ENCODE results near the gene POFUT1.

POFUT1 gene

DNA sequence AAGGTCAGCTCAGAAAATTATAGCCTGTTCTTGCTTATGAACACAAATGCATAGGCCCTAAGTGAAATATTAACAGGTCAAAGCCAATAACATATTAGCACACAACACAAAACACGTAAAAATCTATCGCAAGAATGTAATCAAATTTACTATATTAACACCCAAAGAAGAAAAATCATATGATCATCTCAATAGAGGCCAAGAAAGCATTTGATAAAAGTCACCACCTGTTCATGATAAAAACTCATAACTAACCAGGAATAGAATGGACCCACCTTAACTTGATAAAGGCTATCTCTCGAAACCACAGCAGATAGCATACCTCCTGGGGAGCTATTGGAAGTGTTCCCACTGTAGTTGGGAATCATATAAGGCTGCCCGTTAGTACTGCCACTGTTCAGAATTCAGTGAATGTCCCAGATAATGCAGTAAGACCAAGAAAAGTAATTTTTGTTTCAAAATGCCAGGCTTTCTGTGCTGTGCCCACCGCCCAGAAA, 21.6 kb downstream of the POFUT1 start:
- no peak overlapping the region for H3K4me3 ChIP-seq (ENCODE audit: low read depth, low read length)

DNA sequence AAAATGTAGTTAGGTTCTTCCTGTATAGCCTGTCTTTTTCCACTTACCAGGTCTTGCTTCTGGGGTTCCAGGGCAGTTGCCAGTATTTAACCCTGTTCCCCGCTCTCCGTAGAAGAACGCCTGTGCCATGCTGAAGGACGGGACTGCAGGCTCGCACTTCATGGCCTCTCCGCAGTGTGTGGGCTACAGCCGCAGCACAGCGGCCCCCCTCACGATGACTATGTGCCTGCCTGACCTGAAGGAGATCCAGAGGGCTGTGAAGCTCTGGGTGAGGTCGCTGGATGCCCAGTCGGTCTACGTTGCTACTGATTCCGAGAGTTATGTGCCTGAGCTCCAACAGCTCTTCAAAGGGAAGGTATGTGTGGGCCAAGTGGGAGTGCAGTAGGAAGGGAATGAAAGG, 23.0 kb downstream of the POFUT1 start:
- no peak overlapping the region for H3K9ac ChIP-seq (ENCODE audit: low read length)
- no peaks in the 10 kb centered on the region for H3K9me3 ChIP-seq (ENCODE audit: control insufficient read depth, insufficient read depth, low read depth, low read length)
- H3K4me1 ChIP-seq (ENCODE audit: control insufficient read depth, insufficient read depth, low read length): no peaks in the 10 kb centered on the region
- H3K27me3 ChIP-seq (ENCODE audit: control insufficient read depth, insufficient read depth, low read length): no peaks in the 10 kb centered on the region
- no peak overlapping the region for H3K27ac ChIP-seq (ENCODE audit: low read depth, low read length)
- H3K36me3 ChIP-seq (ENCODE audit: control insufficient read depth, insufficient read depth, low read length): peaks cover 84% of the 10 kb centered on the region
- no peak overlapping the region for H3K4me3 ChIP-seq (ENCODE audit: low read depth, low read length)

More for the DNA sequence above, 21.6 kb downstream of the POFUT1 start:
- no peaks in the 10 kb centered on the region for H3K27me3 ChIP-seq (ENCODE audit: control insufficient read depth, insufficient read depth, low read length)
- H3K4me1 ChIP-seq (ENCODE audit: control insufficient read depth, insufficient read depth, low read length): no peaks in the 10 kb centered on the region
- H3K36me3 ChIP-seq (ENCODE audit: control insufficient read depth, insufficient read depth, low read length): peaks cover 78% of the 10 kb centered on the region
- no peak overlapping the region for H3K9ac ChIP-seq (ENCODE audit: low read length)
- no peak overlapping the region for H3K27ac ChIP-seq (ENCODE audit: low read depth, low read length)
- H3K9me3 ChIP-seq (ENCODE audit: control insufficient read depth, insufficient read depth, low read depth, low read length): no peaks in the 10 kb centered on the region

DNA sequence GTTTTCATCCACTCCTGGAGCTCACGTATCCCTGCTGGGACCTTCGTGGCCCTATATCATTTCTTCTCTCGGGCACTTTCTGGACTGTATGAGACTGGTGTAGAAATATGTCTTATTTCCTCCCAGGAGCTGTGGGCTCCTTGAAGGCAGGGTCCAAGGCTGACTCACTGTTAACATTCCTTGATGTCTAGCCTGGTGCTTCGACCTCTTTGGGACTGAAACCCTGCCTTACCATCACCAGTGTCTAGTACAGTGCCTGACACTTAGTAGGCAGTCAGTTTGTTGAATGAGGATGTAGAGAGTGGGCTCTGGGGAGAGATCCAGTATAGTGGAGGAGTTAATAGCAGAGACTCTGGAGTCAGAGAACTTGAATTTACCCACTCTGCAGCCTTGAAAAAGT, 23.6 kb downstream of the POFUT1 start:
- Histone ChIP-seq H3K4me3 (ENCODE audit: low read depth, low read length) (no peak overlapping the region), H3K4me1 (ENCODE audit: control insufficient read depth, insufficient read depth, low read length) (no peaks in the 10 kb centered on the region), H3K27me3 (ENCODE audit: control insufficient read depth, insufficient read depth, low read length) (no peaks in the 10 kb centered on the region), H3K36me3 (ENCODE audit: control insufficient read depth, insufficient read depth, low read length) (peaks cover 83% of the 10 kb centered on the region), H3K9me3 (ENCODE audit: control insufficient read depth, insufficient read depth, low read depth, low read length) (no peaks in the 10 kb centered on the region), H3K27ac (ENCODE audit: low read depth, low read length) (no peak overlapping the region), H3K9ac (ENCODE audit: low read length) (no peak overlapping the region)

DNA sequence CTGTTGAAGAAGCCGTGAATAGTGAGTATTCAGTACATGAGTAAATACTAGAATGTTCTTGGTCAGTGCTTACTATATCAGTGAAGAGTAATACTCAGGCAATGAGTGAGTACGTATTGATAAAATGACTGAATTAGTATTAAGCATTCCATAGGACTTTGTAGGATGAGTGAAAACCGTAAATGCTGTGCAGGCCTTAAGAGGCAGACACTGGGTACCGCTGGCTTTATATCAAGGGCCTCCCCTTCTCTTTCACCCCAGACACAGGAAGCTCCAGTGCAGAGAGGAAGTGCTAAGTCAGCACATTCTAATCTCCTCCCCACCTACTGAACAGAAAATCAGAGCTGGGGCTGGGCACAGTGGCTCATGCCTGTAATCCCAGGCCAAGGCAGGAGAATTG, 24.2 kb downstream of the POFUT1 start:
- peaks cover 77% of the 10 kb centered on the region for H3K36me3 ChIP-seq (ENCODE audit: control insufficient read depth, insufficient read depth, low read length)
- no peak overlapping the region for H3K27ac ChIP-seq (ENCODE audit: low read depth, low read length)

DNA sequence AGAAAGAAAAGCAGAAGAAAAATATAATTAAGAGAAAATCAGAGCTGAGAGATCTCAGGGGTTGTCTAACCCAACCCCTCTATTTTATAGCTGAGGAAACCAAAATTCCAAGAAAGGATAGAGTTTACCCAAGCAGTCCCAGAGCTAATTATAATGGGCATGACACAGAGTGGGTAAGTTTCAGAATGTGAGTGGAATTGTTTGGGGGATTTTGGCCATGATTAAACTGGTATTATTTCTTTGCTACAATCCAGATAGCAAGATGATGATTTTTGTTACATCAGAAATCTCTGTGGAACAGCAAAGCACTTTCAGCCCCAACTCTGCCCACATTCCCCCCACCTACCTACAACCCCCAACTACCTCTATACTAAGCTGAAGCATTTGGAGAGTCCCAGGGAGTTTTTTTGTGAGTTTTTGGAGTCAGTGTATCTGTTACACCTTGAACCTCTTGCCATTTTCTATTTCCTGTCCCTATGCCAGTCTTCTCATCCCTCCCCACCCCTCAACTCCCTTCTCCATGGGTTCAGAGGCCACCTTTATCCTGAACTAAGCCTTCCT, 24.7 kb downstream of the POFUT1 start:
- Histone ChIP-seq H3K36me3 (ENCODE audit: control insufficient read depth, insufficient read depth, low read length) (peaks cover 76% of the 10 kb centered on the region), H3K4me1 (ENCODE audit: control insufficient read depth, insufficient read depth, low read length) (no peaks in the 10 kb centered on the region), H3K9ac (ENCODE audit: low read length) (no peak overlapping the region), H3K27ac (ENCODE audit: low read depth, low read length) (no peak overlapping the region), H3K27me3 (ENCODE audit: control insufficient read depth, insufficient read depth, low read length) (no peaks in the 10 kb centered on the region), H3K9me3 (ENCODE audit: control insufficient read depth, insufficient read depth, low read depth, low read length) (no peaks in the 10 kb centered on the region), H3K4me3 (ENCODE audit: low read depth, low read length) (no peak overlapping the region)

More for the DNA sequence above, 24.2 kb downstream of the POFUT1 start:
- Histone ChIP-seq H3K4me1 (ENCODE audit: control insufficient read depth, insufficient read depth, low read length) (no peaks in the 10 kb centered on the region), H3K4me3 (ENCODE audit: low read depth, low read length) (no peak overlapping the region), H3K27me3 (ENCODE audit: control insufficient read depth, insufficient read depth, low read length) (no peaks in the 10 kb centered on the region), H3K9me3 (ENCODE audit: control insufficient read depth, insufficient read depth, low read depth, low read length) (no peaks in the 10 kb centered on the region), H3K9ac (ENCODE audit: low read length) (no peak overlapping the region)

DNA sequence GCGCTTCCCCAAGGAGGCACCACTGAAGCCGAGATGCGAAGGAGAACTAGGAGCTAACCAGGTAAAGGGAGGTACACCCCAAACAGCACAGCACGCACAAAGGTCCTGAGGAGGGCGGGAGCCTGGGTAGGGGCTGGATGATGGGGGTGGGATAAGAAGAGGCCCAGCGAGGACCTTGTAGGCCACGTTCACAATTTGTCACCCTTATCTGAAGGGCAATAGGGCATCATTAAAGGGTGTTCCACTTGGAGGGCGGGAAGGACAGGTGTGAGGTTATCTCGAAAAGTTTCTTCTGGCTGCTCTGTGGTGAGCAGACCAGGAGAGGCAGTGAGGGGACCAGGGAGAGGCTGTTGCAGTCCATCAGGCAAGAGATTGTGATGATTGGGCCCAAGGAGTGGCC, 25.6 kb downstream of the POFUT1 start:
- H3K27ac ChIP-seq (ENCODE audit: low read depth, low read length): no peak overlapping the region
- H3K27me3 ChIP-seq (ENCODE audit: control insufficient read depth, insufficient read depth, low read length): no peaks in the 10 kb centered on the region
- peaks cover 68% of the 10 kb centered on the region for H3K36me3 ChIP-seq (ENCODE audit: control insufficient read depth, insufficient read depth, low read length)
- no peak overlapping the region for H3K9ac ChIP-seq (ENCODE audit: low read length)
- H3K9me3 ChIP-seq (ENCODE audit: control insufficient read depth, insufficient read depth, low read depth, low read length): no peaks in the 10 kb centered on the region
- no peak overlapping the region for H3K4me3 ChIP-seq (ENCODE audit: low read depth, low read length)
- no peaks in the 10 kb centered on the region for H3K4me1 ChIP-seq (ENCODE audit: control insufficient read depth, insufficient read depth, low read length)

DNA sequence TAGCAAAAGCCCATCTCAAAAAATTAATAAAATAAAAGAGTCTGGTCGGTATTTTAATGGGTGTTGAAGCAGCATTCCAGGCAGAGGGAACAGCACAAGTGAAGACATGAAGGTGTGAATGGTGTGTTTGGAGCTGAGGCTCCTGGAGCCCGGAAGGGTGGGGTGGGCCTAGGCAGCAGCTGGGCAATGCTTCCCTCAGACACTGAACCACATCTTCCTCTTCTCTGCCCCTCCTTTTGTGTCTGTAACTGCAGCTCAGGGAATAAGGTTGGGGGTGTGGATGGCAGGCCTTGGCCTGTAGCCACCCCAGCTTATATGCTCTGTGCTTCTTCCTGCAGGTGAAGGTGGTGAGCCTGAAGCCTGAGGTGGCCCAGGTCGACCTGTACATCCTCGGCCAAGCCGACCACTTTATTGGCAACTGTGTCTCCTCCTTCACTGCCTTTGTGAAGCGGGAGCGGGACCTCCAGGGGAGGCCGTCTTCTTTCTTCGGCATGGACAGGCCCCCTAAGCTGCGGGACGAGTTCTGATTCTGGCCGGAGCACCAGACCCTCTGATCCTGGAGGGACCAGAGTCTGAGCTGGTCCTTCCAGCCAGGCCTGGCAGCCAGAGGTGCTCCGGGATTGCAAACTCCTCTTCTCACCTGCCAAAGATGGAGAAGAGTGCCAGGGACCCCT, 26.6 kb downstream of the POFUT1 start:
- H3K9ac ChIP-seq (ENCODE audit: low read length): no peak overlapping the region
- H3K27me3 ChIP-seq (ENCODE audit: control insufficient read depth, insufficient read depth, low read length): no peaks in the 10 kb centered on the region
- H3K9me3 ChIP-seq (ENCODE audit: control insufficient read depth, insufficient read depth, low read depth, low read length): no peaks in the 10 kb centered on the region
- H3K4me1 ChIP-seq (ENCODE audit: control insufficient read depth, insufficient read depth, low read length): peaks cover 7% of the 10 kb centered on the region
- no peak overlapping the region for H3K27ac ChIP-seq (ENCODE audit: low read depth, low read length)
- H3K36me3 ChIP-seq (ENCODE audit: control insufficient read depth, insufficient read depth, low read length): peaks cover 58% of the 10 kb centered on the region
- H3K4me3 ChIP-seq (ENCODE audit: low read depth, low read length): no peak overlapping the region

DNA sequence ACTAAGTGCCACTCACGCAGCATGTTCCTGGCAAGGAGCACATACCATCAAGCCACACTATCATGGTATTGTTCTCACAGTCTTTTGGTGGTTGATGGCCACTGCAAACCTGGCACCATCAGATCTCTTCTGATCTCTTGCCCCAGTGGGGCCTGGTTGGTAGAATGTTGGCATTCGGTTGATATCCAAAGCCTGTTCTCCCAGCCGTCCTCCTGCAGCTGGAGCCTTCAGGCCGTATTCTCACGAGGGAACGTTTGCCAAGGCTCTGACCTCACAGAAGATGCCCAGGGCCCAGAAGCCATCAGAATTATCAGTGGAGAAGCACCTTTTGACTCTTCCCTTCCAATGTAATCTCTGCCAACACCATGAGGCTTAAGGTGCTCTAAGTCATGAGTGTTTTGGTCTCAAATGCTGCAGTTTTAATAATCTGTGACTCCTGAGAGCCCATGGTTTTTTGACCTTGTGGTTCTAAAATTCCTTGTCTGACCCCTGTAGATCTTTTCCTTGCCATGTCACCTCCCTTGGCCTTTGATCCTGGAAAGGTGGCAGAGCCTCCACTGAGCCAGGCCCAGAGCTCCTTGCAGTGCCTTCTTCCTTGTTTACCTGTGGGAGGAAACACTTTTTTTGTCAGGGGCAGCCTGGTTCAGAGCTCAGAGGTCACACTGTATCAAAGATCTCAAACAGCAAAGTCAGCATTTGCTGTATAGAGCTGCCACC, 27.8 kb downstream of the POFUT1 start:
- H3K27me3 ChIP-seq (ENCODE audit: control insufficient read depth, insufficient read depth, low read length): no peaks in the 10 kb centered on the region
- H3K36me3 ChIP-seq (ENCODE audit: control insufficient read depth, insufficient read depth, low read length): peaks cover 52% of the 10 kb centered on the region
- H3K9me3 ChIP-seq (ENCODE audit: control insufficient read depth, insufficient read depth, low read depth, low read length): no peaks in the 10 kb centered on the region
- H3K4me1 ChIP-seq (ENCODE audit: control insufficient read depth, insufficient read depth, low read length): peaks cover 17% of the 10 kb centered on the region
- H3K27ac ChIP-seq (ENCODE audit: low read depth, low read length): no peak overlapping the region
- no peak overlapping the region for H3K4me3 ChIP-seq (ENCODE audit: low read depth, low read length)
- H3K9ac ChIP-seq (ENCODE audit: low read length): no peak overlapping the region

DNA sequence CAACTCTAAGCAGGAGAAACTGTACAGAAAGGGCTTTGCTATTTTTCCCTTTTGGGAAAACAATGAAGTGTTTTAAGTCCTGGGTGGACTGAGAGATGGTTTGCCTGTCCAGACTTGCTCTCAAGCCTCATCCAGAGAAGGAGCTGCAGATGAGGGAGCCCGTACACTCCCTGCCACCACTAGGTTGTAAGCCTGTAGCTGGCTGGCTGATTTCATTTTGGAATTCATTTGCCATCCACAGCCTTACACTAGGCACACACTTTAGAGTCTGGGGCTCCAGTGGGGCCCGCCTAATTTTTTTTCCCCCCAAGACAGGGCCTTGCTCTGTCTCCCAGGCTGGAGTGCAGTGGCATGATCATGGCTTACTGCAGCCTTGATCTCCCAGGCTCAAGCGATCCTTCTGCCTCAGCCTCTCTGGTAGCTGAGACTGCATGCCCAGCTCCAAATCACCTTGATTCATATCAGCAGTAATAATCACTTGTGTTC, 28.4 kb downstream of the POFUT1 start:
- Histone ChIP-seq H3K9me3 (ENCODE audit: control insufficient read depth, insufficient read depth, low read depth, low read length) (no peaks in the 10 kb centered on the region), H3K27me3 (ENCODE audit: control insufficient read depth, insufficient read depth, low read length) (no peaks in the 10 kb centered on the region), H3K27ac (ENCODE audit: low read depth, low read length) (no peak overlapping the region), H3K4me1 (ENCODE audit: control insufficient read depth, insufficient read depth, low read length) (peaks cover 18% of the 10 kb centered on the region), H3K9ac (ENCODE audit: low read length) (no peak overlapping the region), H3K4me3 (ENCODE audit: low read depth, low read length) (no peak overlapping the region), H3K36me3 (ENCODE audit: control insufficient read depth, insufficient read depth, low read length) (peaks cover 47% of the 10 kb centered on the region)

DNA sequence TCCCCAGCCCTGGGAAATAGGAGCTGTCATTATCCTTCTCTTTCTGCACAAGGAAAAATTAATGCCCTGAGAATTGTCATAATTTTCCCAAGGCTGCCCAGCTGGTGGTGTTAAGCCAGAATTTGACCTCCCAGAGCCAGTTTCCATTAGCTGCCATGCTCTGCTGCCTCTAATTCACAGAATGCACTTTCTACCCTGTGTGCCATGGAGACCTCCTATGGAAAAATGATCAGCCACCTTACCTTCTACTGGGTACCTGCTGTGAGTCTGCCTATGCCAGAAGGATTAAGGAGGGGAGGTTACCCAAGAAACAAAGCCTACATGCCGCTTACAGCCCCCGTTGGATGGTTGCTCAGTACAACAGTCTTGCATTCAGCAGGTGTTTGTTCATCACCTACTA, 29.1 kb downstream of the POFUT1 start:
- Histone ChIP-seq H3K27me3 (ENCODE audit: control insufficient read depth, insufficient read depth, low read length) (no peaks in the 10 kb centered on the region), H3K9ac (ENCODE audit: low read length) (no peak overlapping the region)

DNA sequence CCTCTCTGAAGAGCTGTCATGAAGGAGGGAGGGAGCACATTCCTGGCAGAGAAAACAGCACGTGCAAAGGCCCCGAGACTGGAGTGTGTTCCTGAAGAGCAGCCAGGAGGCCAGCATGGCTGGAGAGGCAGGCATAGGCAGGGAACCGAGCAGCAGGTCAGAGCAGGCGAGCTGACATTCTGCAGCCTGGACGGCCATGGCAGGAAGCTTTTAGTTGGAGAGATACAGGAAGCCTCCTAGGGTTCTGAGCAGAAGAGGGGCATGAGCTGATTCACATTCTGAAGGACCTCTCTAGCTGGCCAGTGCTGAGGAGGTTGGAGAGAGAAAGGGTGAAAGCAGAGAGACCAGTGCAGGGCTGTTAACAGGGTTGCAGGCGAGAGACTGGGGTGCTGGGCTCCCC, 29.7 kb downstream of the POFUT1 start:
- Histone ChIP-seq H3K9me3 (ENCODE audit: control insufficient read depth, insufficient read depth, low read depth, low read length) (no peaks in the 10 kb centered on the region), H3K9ac (ENCODE audit: low read length) (no peak overlapping the region), H3K4me1 (ENCODE audit: control insufficient read depth, insufficient read depth, low read length) (peaks cover 18% of the 10 kb centered on the region), H3K27me3 (ENCODE audit: control insufficient read depth, insufficient read depth, low read length) (no peaks in the 10 kb centered on the region), H3K36me3 (ENCODE audit: control insufficient read depth, insufficient read depth, low read length) (peaks cover 35% of the 10 kb centered on the region), H3K4me3 (ENCODE audit: low read depth, low read length) (no peak overlapping the region), H3K27ac (ENCODE audit: low read depth, low read length) (no peak overlapping the region)

More for the DNA sequence above, 29.1 kb downstream of the POFUT1 start:
- peaks cover 40% of the 10 kb centered on the region for H3K36me3 ChIP-seq (ENCODE audit: control insufficient read depth, insufficient read depth, low read length)
- H3K4me3 ChIP-seq (ENCODE audit: low read depth, low read length): no peak overlapping the region
- peaks cover 18% of the 10 kb centered on the region for H3K4me1 ChIP-seq (ENCODE audit: control insufficient read depth, insufficient read depth, low read length)
- H3K27ac ChIP-seq (ENCODE audit: low read depth, low read length): no peak overlapping the region
- no peaks in the 10 kb centered on the region for H3K9me3 ChIP-seq (ENCODE audit: control insufficient read depth, insufficient read depth, low read depth, low read length)

Data from HUES6 (cell line).